IMR-90 (cell line): ENCODE data around the gene NPFF. TPM values are rescaled to one million over a fixed set of nuclear protein-coding genes. Genes with fewer than 3 reads are reported as not detected.

ENCODE experiments used
- ATAC-seq: fragments of 200-7000 bp; cut with Tn5 transposase; 2 replicates; pipeline ENCODE4 v1.9.1; 2020; ENCODE audit warnings: low read depth, mild to moderate bottlenecking, moderate library complexity
- BruUV-seq: library from RNA; stranded (reverse); fragments of 400-500 nt; replicated peaks from 2 replicates; lab custom pipeline; 2021; lab: Mats Ljungman, UMichigan
- CTCF ChIA-PET: fragments of 300-600 bp; formaldehyde crosslinking; extraction: SDS; loops from one replicate; lab custom pipeline; 2021; ENCODE audit warnings: antibody characterized with exemption; lab: Yijun Ruan, JAX
- POLR2A ChIA-PET: fragments of 300-600 bp; sonication (Branson Sonifier 250); formaldehyde crosslinking; loops from one replicate; lab custom pipeline; 2022; ENCODE audit warnings: antibody characterized with exemption; ENCODE audit not compliant: unreplicated experiment; lab: Charles Lee
- DNase-seq: peaks from one replicate; pipeline ENCODE4 v3.0.0; 2013
- H2AFZ ChIP-seq: replicated peaks from 2 replicates; pipeline ENCODE3; 2013; ENCODE audit warnings: low read length, mild to moderate bottlenecking; ENCODE audit not compliant: poor library complexity
- H2AK5ac ChIP-seq: 2 replicates; pipeline ENCODE4 v1.6.1; 2013; ENCODE audit warnings: low read depth, low read length, inconsistent platforms
- H2AK9ac ChIP-seq: replicated peaks from 2 replicates; pipeline ENCODE3; 2013; ENCODE audit warnings: mild to moderate bottlenecking, low read depth, low read length, moderate library complexity; ENCODE audit not compliant: poor library complexity
- H2BK120ac ChIP-seq: 2 replicates; pipeline ENCODE4 v1.6.1; 2013; ENCODE audit warnings: low read depth, low read length, inconsistent platforms
- H2BK15ac ChIP-seq: 3 replicates; pipeline ENCODE4 v1.6.1; 2013; ENCODE audit warnings: low read depth, low read length, inconsistent platforms
- H2BK20ac ChIP-seq: 2 replicates; pipeline ENCODE4 v1.6.1; 2013; ENCODE audit warnings: low read depth, mild to moderate bottlenecking, inconsistent platforms, low read length, moderate library complexity
- H2BK5ac ChIP-seq: 2 replicates; pipeline ENCODE4 v1.6.1; 2013; ENCODE audit warnings: mild to moderate bottlenecking, low read depth, low read length, inconsistent platforms; ENCODE audit not compliant: poor library complexity, severe bottlenecking
- H3K14ac ChIP-seq: replicated peaks from 2 replicates; pipeline ENCODE4 v1.6.1; 2013; ENCODE audit warnings: low read depth, low read length, inconsistent platforms
- H3K18ac ChIP-seq: 2 replicates; pipeline ENCODE4 v1.6.1; 2013; ENCODE audit warnings: low read depth, low read length, control low read depth
- H3K23ac ChIP-seq: 2 replicates; pipeline ENCODE4 v1.6.1; 2013; ENCODE audit warnings: low read depth, low read length, inconsistent platforms
- H3K27ac ChIP-seq: 2 replicates; pipeline ENCODE4 v1.5.1; 2013; ENCODE audit warnings: mild to moderate bottlenecking, control low read depth, low read length; ENCODE audit not compliant: insufficient read depth
- H3K27me3 ChIP-seq: 2 replicates; pipeline ENCODE4 v1.6.1; 2013; ENCODE audit warnings: low read length; ENCODE audit not compliant: control insufficient read depth, insufficient read depth
- H3K36me3 ChIP-seq: 2 replicates; pipeline ENCODE4 v1.6.1; 2013; ENCODE audit warnings: low read length, mixed read lengths; ENCODE audit not compliant: control insufficient read depth, insufficient read depth
- H3K4ac ChIP-seq: 2 replicates; pipeline ENCODE4 v1.6.1; 2013; ENCODE audit warnings: low read depth, low read length, inconsistent platforms
- H3K4me1 ChIP-seq: 2 replicates; pipeline ENCODE4 v1.6.1; 2013; ENCODE audit warnings: low read length, mixed read lengths; ENCODE audit not compliant: control insufficient read depth, insufficient read depth
- H3K4me2 ChIP-seq: 2 replicates; pipeline ENCODE4 v1.6.1; 2013; ENCODE audit warnings: low read depth, mild to moderate bottlenecking, control low read depth, low read length, moderate library complexity
- H3K4me3 ChIP-seq: 2 replicates; pipeline ENCODE4 v1.5.1; 2013; ENCODE audit warnings: low read depth, mild to moderate bottlenecking, control low read depth, low read length, moderate library complexity; ENCODE audit not compliant: insufficient read depth
- H3K56ac ChIP-seq: 2 replicates; pipeline ENCODE4 v1.6.1; 2013; ENCODE audit warnings: low read length, inconsistent platforms; ENCODE audit not compliant: insufficient read depth; ENCODE audit errors: extremely low read depth
- H3K79me1 ChIP-seq, 2 experiments: 2 replicates each; pipeline ENCODE4 v1.6.1; 2013; ENCODE audit warnings: low read length in 2 of 2, inconsistent platforms in 1 of 2, low read depth in 1 of 2
- H3K9ac ChIP-seq: 2 replicates; pipeline ENCODE4 v1.6.1; 2013; ENCODE audit warnings: low read depth, low read length, control low read depth
- H3K9me1 ChIP-seq: 2 replicates; pipeline ENCODE4 v1.6.1; 2013; ENCODE audit warnings: low read length, inconsistent platforms; ENCODE audit not compliant: insufficient read depth
- H3K9me3 ChIP-seq: 2 replicates; pipeline ENCODE4 v1.6.1; 2013; ENCODE audit warnings: low read length; ENCODE audit not compliant: control insufficient read depth, insufficient read depth
- H4K20me1 ChIP-seq: 2 replicates; pipeline ENCODE4 v1.6.1; 2013; ENCODE audit warnings: low read length, inconsistent platforms; ENCODE audit not compliant: insufficient read depth
- H4K5ac ChIP-seq: 2 replicates; pipeline ENCODE4 v1.6.1; 2013; ENCODE audit warnings: mild to moderate bottlenecking, low read depth, low read length, control low read depth
- H4K8ac ChIP-seq, 2 experiments: 2 replicates each; pipeline ENCODE4 v1.6.1; 2013; ENCODE audit warnings: low read depth in 2 of 2, low read length in 2 of 2, control low read depth in 1 of 2, inconsistent platforms in 1 of 2
- H4K91ac ChIP-seq: 2 replicates; pipeline ENCODE4 v1.6.1; 2013; ENCODE audit warnings: low read depth, low read length, inconsistent platforms; ENCODE audit not compliant: insufficient read depth
- BHLHE40 ChIP-seq: fragments of 150-350 bp; IDR thresholded peaks from 2 replicates; pipeline ENCODE4 v1.6.1; 2016; ENCODE audit warnings: mild to moderate bottlenecking, low read depth, low read length
- CEBPB ChIP-seq: IDR thresholded peaks from 2 replicates; pipeline ENCODE4 v1.6.1; 2012; ENCODE audit warnings: low read depth, low read length, improper control_type of control experiment
- CHD1 ChIP-seq: IDR thresholded peaks from 2 replicates; pipeline ENCODE4 v1.6.1; 2012; ENCODE audit warnings: low read depth, low read length, improper control_type of control experiment
- CTCF ChIP-seq: conservative IDR thresholded peaks from 2 replicates; pipeline ENCODE4 v1.5.1; 2012; ENCODE audit warnings: mild to moderate bottlenecking, low read depth, low read length, improper control_type of control experiment
- FOS ChIP-seq: fragments of 150-350 bp; IDR thresholded peaks from 2 replicates; pipeline ENCODE4 v1.6.1; 2016; ENCODE audit warnings: low read depth, low read length
- MAFK ChIP-seq: IDR thresholded peaks from 2 replicates; pipeline ENCODE4 v1.6.1; 2012; ENCODE audit warnings: low read depth, low read length, improper control_type of control experiment
- MAZ ChIP-seq: IDR thresholded peaks from 2 replicates; pipeline ENCODE4 v1.6.1; 2012; ENCODE audit warnings: low read depth, mild to moderate bottlenecking, low read length, improper control_type of control experiment, moderate library complexity, borderline replicate concordance
- MXI1 ChIP-seq: IDR thresholded peaks from 2 replicates; pipeline ENCODE4 v1.6.1; 2012; ENCODE audit warnings: low read depth, mild to moderate bottlenecking, low read length, moderate library complexity, borderline replicate concordance
- NFE2L2 ChIP-seq: fragments of 150-350 bp; IDR thresholded peaks from 2 replicates; pipeline ENCODE4 v1.6.1; 2016; ENCODE audit warnings: low read depth, mild to moderate bottlenecking, low read length
- POLR2A ChIP-seq: IDR thresholded peaks from 2 replicates; pipeline ENCODE4 v1.6.1; 2012; ENCODE audit warnings: mild to moderate bottlenecking, low read depth, low read length
- RAD21 ChIP-seq: IDR thresholded peaks from 2 replicates; pipeline ENCODE4 v1.6.1; 2012; ENCODE audit warnings: low read length, improper control_type of control experiment
- RCOR1 ChIP-seq: IDR thresholded peaks from 2 replicates; pipeline ENCODE4 v1.6.1; 2012; ENCODE audit warnings: mild to moderate bottlenecking, low read length, improper control_type of control experiment; ENCODE audit not compliant: insufficient replicate concordance
- RFX5 ChIP-seq: IDR thresholded peaks from 2 replicates; pipeline ENCODE4 v1.8.0; 2012; ENCODE audit warnings: low read depth, mild to moderate bottlenecking, low read length, moderate library complexity
- SMC3 ChIP-seq: fragments of 150-350 bp; IDR thresholded peaks from 2 replicates; pipeline ENCODE4 v1.6.1; 2016; ENCODE audit warnings: low read depth, mild to moderate bottlenecking, antibody characterized with exemption, low read length, moderate library complexity
- USF2 ChIP-seq: fragments of 150-350 bp; IDR thresholded peaks from 2 replicates; pipeline ENCODE4 v1.6.1; 2017; ENCODE audit warnings: mild to moderate bottlenecking, antibody characterized with exemption, low read length, low read depth
- WGBS, 2 experiments: methylation state at CpG; one replicate each; pipeline versions ENCODE4 v1.1.5 to v1.1.7; 2013; ENCODE audit warnings: missing lambda C conversion rate in 2 of 2; ENCODE audit not compliant: insufficient read length in 1 of 2; ENCODE audit errors: extremely low coverage in 2 of 2; 5-methylcytosine and 5-hydroxymethylcytosine counted together
- dilution Hi-C: fragments of 300-500 bp; cut with HindIII; formaldehyde crosslinking; loops from one replicate; pipeline ENCODE4 v1.14.3; 2018; ENCODE audit warnings: low sequenced_read_pairs; ENCODE audit not compliant: unreplicated experiment
- in situ Hi-C: fragments of 300-500 bp; cut with MboI; formaldehyde crosslinking; loops from 3 replicates; pipeline ENCODE4 v1.14.3; 2019; ENCODE audit warnings: low sequenced_read_pairs, inconsistent platforms, mixed read lengths
- intact Hi-C: fragments of 100-400 bp; cut with micrococcal nuclease; formaldehyde crosslinking; loops from 2 replicates; pipeline ENCODE4 v1.10.0; 2022
- polyA plus RNA-seq, 3 experiments: library from polyadenylated mRNA; depleted of rRNA; stranded (reverse); fragments of >200 nt; gene quantifications; 2 replicates each; pipeline ENCODE4 v1.2.3, GENCODE V29; 2012; ENCODE audit warnings: low replicate concordance in 1 of 3
- total RNA-seq: library from RNA; depleted of rRNA; stranded (reverse); fragments of >200 nt; gene quantifications from 2 replicates; pipeline ENCODE4 v1.2.3, GENCODE V29; 2012
- TF ChIP-seq, protein P1 (sequence below): fragments of 150-350 bp; IDR thresholded peaks from 2 replicates; pipeline ENCODE4 v1.6.1; 2016; ENCODE audit warnings: low read depth, mild to moderate bottlenecking, low read length, moderate library complexity, borderline replicate concordance

NPFF gene
- total and polyA plus RNA-seq, 2 of the 4 experiments (the other 2 are of a cell fraction) = not detected

GRCh38 chr12:53515291-53515680, 8.0 kb upstream of the NPFF start:
- intact Hi-C loops = no loop called here
- Histone ChIP-seq H2BK15ac (no peak overlapping the region), H2AK9ac (no peak overlapping the region), H4K5ac (no peak overlapping the region), H4K8ac (no peak overlapping the region), H3K18ac (no peak overlapping the region), H3K4me1 (no peaks in the 10 kb centered on the region), H3K9ac (no peak overlapping the region), H3K4ac (no peak overlapping the region), H2BK5ac (no peak overlapping the region), H3K9me1 (no peaks in the 10 kb centered on the region), H3K4me3 (no peak overlapping the region), H3K36me3 (peaks cover 52% of the 10 kb centered on the region), H3K4me2 (no peak overlapping the region), H3K23ac (no peak overlapping the region), H4K20me1 (no peaks in the 10 kb centered on the region), H3K14ac (no peak overlapping the region), H2AK5ac (no peak overlapping the region), H3K79me1 (no peaks in the 10 kb centered on the region), H2BK120ac (no peak overlapping the region), H3K56ac (no peak overlapping the region), H2AFZ (no peak overlapping the region), H3K27ac (no peak overlapping the region), H2BK20ac (no peak overlapping the region), H3K27me3 (no peaks in the 10 kb centered on the region), H4K91ac (no peak overlapping the region), H3K9me3 (no peaks in the 10 kb centered on the region)
- WGBS, 2 experiments = no CpG with 5 or more reads among the region's 2 CpGs
- dilution Hi-C loops = no loop called here
- no TSS peak for BruUV-seq
- in situ Hi-C loops = loop anchor here (10.0 kb wide), 1 partner anchor 300 kb away; no protein-coding TSS in a partner anchor
- ChIA-PET CTCF (no interaction called here), POLR2A (no interaction called here)
- no peak for DNase-seq
- TF ChIP-seq CHD1 = no peak
- no peak for TF ChIP-seq CTCF
- TF ChIP-seq RFX5 = no peak
- no peak for TF ChIP-seq CEBPB
- TF ChIP-seq, protein P1, sequence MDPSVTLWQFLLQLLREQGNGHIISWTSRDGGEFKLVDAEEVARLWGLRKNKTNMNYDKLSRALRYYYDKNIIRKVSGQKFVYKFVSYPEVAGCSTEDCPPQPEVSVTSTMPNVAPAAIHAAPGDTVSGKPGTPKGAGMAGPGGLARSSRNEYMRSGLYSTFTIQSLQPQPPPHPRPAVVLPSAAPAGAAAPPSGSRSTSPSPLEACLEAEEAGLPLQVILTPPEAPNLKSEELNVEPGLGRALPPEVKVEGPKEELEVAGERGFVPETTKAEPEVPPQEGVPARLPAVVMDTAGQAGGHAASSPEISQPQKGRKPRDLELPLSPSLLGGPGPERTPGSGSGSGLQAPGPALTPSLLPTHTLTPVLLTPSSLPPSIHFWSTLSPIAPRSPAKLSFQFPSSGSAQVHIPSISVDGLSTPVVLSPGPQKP = no peak
- TF ChIP-seq RCOR1 = no peak
- no peak for TF ChIP-seq MXI1
- no peak for TF ChIP-seq RAD21
- TF ChIP-seq MAFK = no peak
- no peak for TF ChIP-seq FOS
- no peak for TF ChIP-seq BHLHE40
- TF ChIP-seq USF2 = no peak
- TF ChIP-seq NFE2L2 = no peak
- no peak for TF ChIP-seq SMC3
- TF ChIP-seq POLR2A = no peak
- TF ChIP-seq MAZ = no peak
- no peak for ATAC-seq
